ENCODE data around the gene TSEN2. TPM values are rescaled to one million over a fixed set of nuclear protein-coding genes. Genes with fewer than 3 reads are reported as not detected.

Gene TSEN2
- total and polyA plus RNA-seq, 2 of the 13 experiments (the other 11 are each of a cell fraction or from before 2014, with no cell fraction given) = 11.0 to 17.3 TPM

DNA sequence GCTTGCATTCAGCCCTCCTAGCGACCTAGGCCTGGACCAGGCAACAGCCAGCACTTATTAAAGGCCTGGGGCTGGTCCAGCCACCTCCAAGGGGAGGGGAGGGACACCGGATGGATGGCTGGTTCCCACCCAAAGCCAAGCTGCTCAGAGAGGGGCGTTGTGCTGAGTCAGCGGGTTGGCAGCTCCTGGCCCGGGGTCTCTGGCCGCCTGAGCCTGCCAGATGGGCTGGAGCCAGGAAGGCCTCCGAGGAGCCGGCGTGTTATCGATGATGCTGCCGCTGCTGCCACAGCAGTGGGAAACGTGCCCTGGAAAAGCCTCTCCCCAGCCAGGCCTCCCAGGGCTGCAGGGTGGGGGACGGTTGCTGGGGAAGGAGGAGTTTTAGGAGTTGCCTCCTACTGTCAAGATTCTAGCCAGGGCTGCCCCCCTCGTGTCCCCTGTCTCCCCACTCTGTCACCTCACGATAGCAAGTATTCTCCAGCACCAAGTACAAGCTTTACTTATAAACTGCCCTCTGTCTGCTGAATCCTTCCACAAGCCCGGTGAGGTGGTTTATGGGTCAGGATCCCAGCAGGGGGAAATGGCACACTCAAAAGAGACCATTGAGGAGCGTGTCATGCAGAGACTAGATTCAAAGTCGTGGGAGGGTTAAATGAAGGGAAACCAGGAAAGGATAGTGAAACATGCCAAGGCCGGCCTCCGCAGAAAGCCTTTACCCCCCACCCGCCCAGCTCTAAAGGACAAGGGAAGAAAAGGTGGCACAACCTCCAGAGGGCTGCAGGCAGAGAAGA is 43.2 kb upstream of the TSEN2 start:
- no peak overlapping the region for H3K4me3 ChIP-seq (replicated peaks in 1 of 3; ENCODE audit: insufficient read depth in 1 of 3, low read depth in 2 of 3, low read length in 3 of 3)
- no peaks in the 10 kb centered on the region for H3K27me3 ChIP-seq (ENCODE audit: control insufficient read depth in 1 of 2, insufficient read depth in 2 of 2, low read length in 2 of 2)
- intact Hi-C loops (cut with micrococcal nuclease; ENCODE audit: unreplicated experiment) (no loop called here), in situ Hi-C loops (cut with HindIII; ENCODE audit: extremely low pct_ligation_motif_present, low pct_unique_long_range_greater_than_20kb) (no loop called here)
- no peak for FAIRE-seq
- POLR2A ChIA-PET = interaction anchor here (1.0 to 2.2 kb wide), 2 partner anchors 11 to 39 kb away, joined by 3 to 7 read pairs; no protein-coding TSS in a partner anchor
- WGBS (ENCODE audit: low lambda C conversion rate) = 95% methylated on average over 19 of the region's 21 CpGs
- H2AFZ ChIP-seq (ENCODE audit: low read length) = no peak overlapping the region
- no peak overlapping the region for H3K9ac ChIP-seq (ENCODE audit: insufficient read depth, low read depth, low read length)
- CTCF ChIA-PET (ENCODE audit: low intra/inter-chr PET ratio, low total read pairs) = no interaction called here
- H3K4me2 ChIP-seq (ENCODE audit: low read depth, low read length) = no peak overlapping the region
- no TSS peak for BruUV-seq (replicated peaks)
- ATAC-seq = no peak
- H3K27ac ChIP-seq (ENCODE audit: extremely low read length, insufficient read depth, low read length) = no peak overlapping the region
- DNase-seq (ENCODE audit: low spot score) = no peak
- H4K20me1 ChIP-seq (ENCODE audit: insufficient read depth, low read length) = no peaks in the 10 kb centered on the region
- no peaks in the 10 kb centered on the region for H3K36me3 ChIP-seq (replicated peaks in 1 of 2; ENCODE audit: control insufficient read depth in 1 of 2, insufficient read depth in 2 of 2, low read length in 2 of 2)
- H3K4me1 ChIP-seq (ENCODE audit: insufficient read depth, low read length) = peaks cover 31% of the 10 kb centered on the region
- H3K79me2 ChIP-seq (ENCODE audit: insufficient read depth, low read length) = no peaks in the 10 kb centered on the region
- TF ChIP-seq MAFF (IDR thresholded peaks at IDR 0.05; ENCODE audit: low read depth, low read length) = peak; percentile 93
- TF ChIP-seq BORCS8-MEF2B (CRISPR knock-in tag; IDR thresholded peaks at IDR 0.05) = no peak
- TF ChIP-seq ZUFSP (CRISPR knock-in tag; IDR thresholded peaks at IDR 0.05; ENCODE audit: borderline replicate concordance) = no peak
- TF ChIP-seq ZNF687 (CRISPR knock-in tag; IDR thresholded peaks at IDR 0.05) = peak; percentile 32; the same call in 1 of the 2 replicates
- TF ChIP-seq MAFG (CRISPR knock-in tag; IDR thresholded peaks at IDR 0.05) = peak; percentile 58; the same call in 1 of the 2 replicates
- TF ChIP-seq MAFK (conservative IDR thresholded peaks at IDR 0.05 in 1 of 2, IDR thresholded peaks at IDR 0.05 in 1 of 2; ENCODE audit: low read length in 2 of 2) = peak; percentile 94 to 97
- no peak for TF ChIP-seq FOXA1 (IDR thresholded peaks at IDR 0.05)
- TF ChIP-seq FOXA1 (CRISPR knock-in tag; IDR thresholded peaks at IDR 0.05) = no peak
- no peak for TF ChIP-seq ZNF20 (CRISPR knock-in tag; IDR thresholded peaks at IDR 0.05)
- no peak for TF ChIP-seq ZNF44 (CRISPR knock-in tag; IDR thresholded peaks at IDR 0.05)
- TF ChIP-seq ZNF598 (CRISPR knock-in tag; IDR thresholded peaks at IDR 0.05; ENCODE audit: borderline replicate concordance) = no peak
- TF ChIP-seq ZBTB38 (CRISPR knock-in tag; IDR thresholded peaks at IDR 0.05) = peak; percentile 41; the same call in 1 of the 2 replicates
- H3K9me3 ChIP-seq (ENCODE audit: low read length) = no peaks in the 10 kb centered on the region
